Measurements from ENCODE around the gene SMG6. TPM values are rescaled to one million over a fixed set of nuclear protein-coding genes. Genes with fewer than 3 reads are reported as not detected.

SMG6 gene
- total and polyA plus RNA-seq, 2 of the 13 experiments (the other 11 are each of a cell fraction or from before 2014, with no cell fraction given) = 4.6 to 14.6 TPM

DNA sequence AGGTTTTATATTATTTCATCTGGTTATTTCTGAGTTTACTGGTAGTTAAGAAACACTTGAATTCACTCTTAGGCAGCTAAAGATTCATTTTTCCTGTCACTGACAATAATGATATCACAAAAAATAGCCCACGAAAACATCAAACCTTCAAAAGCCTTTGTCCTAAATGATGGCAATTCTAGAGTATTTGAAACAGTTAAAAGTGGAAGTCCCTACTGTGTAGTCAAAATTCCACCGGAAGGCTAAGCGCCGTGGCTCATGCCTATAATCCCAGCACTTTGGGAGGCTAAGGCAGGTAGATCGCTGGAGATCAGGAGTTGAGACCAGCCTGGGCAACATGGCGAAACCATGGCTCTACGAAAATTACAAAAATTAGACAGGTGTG is 145.2 kb downstream of the SMG6 start:
- 94% methylated on average over 7 of the region's 7 CpGs for whole genome bisulfite sequencing (ENCODE audit: low lambda C conversion rate)
- DNase-seq (ENCODE audit: low spot score) = no peak
- Histone ChIP-seq H3K4me3 (replicated peaks in 1 of 3; ENCODE audit: insufficient read depth in 1 of 3, low read depth in 2 of 3, low read length in 3 of 3) (no peak overlapping the region), H3K9me3 (ENCODE audit: low read length) (no peaks in the 10 kb centered on the region), H3K9ac (ENCODE audit: insufficient read depth, low read depth, low read length) (no peak overlapping the region), H3K4me2 (ENCODE audit: low read depth, low read length) (no peak overlapping the region), H3K36me3 (replicated peaks in 1 of 2; ENCODE audit: control insufficient read depth in 1 of 2, insufficient read depth in 2 of 2, low read length in 2 of 2) (peaks cover 4 to 14% of the 10 kb centered on the region in 2 experiments; a peak in 3 of 5 replicates), H3K27ac (ENCODE audit: extremely low read length, insufficient read depth, low read length) (peak overlapping the region; percentile 2), H3K27me3 (ENCODE audit: control insufficient read depth in 1 of 2, insufficient read depth in 2 of 2, low read length in 2 of 2) (no peaks in the 10 kb centered on the region), H4K20me1 (ENCODE audit: insufficient read depth, low read length) (no peaks in the 10 kb centered on the region), H2AFZ (ENCODE audit: low read length) (no peak overlapping the region), H3K4me1 (ENCODE audit: insufficient read depth, low read length) (peaks cover 18% of the 10 kb centered on the region), H3K79me2 (ENCODE audit: insufficient read depth, low read length) (no peaks in the 10 kb centered on the region)
- CTCF ChIA-PET (ENCODE audit: low intra/inter-chr PET ratio, low total read pairs) = no interaction called here
- in situ Hi-C loops (cut with HindIII; ENCODE audit: extremely low pct_ligation_motif_present, low pct_unique_long_range_greater_than_20kb) (no loop called here), intact Hi-C loops (cut with micrococcal nuclease; ENCODE audit: unreplicated experiment) (loop anchor here (5.0 kb wide), 1 partner anchor 61 kb away; no protein-coding TSS in a partner anchor)
- POLR2A ChIA-PET = no interaction called here
- no peak for FAIRE-seq
- no TSS peak for BruUV-seq (replicated peaks)
- ATAC-seq = no peak
- TF ChIP-seq, protein P1, sequence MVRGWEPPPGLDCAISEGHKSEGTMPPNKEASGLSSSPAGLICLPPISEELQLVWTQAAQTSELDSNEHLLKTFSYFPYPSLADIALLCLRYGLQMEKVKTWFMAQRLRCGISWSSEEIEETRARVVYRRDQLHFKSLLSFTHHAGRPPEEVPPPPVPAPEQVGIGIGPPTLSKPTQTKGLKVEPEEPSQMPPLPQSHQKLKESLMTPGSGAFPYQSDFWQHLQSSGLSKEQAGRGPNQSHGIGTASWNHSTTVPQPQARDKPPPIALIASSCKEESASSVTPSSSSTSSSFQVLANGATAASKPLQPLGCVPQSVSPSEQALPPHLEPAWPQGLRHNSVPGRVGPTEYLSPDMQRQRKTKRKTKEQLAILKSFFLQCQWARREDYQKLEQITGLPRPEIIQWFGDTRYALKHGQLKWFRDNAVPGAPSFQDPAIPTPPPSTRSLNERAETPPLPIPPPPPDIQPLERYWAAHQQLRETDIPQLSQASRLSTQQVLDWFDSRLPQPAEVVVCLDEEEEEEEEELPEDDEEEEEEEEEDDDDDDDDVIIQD (CRISPR knock-in tag; IDR thresholded peaks at IDR 0.05; ENCODE audit: low read depth) = 0 out of 2 replicates have a peak, but pooled peaks have one; percentile 2
- TF ChIP-seq HOXA9 (CRISPR knock-in tag; IDR thresholded peaks at IDR 0.05; ENCODE audit: borderline replicate concordance) = no peak

DNA sequence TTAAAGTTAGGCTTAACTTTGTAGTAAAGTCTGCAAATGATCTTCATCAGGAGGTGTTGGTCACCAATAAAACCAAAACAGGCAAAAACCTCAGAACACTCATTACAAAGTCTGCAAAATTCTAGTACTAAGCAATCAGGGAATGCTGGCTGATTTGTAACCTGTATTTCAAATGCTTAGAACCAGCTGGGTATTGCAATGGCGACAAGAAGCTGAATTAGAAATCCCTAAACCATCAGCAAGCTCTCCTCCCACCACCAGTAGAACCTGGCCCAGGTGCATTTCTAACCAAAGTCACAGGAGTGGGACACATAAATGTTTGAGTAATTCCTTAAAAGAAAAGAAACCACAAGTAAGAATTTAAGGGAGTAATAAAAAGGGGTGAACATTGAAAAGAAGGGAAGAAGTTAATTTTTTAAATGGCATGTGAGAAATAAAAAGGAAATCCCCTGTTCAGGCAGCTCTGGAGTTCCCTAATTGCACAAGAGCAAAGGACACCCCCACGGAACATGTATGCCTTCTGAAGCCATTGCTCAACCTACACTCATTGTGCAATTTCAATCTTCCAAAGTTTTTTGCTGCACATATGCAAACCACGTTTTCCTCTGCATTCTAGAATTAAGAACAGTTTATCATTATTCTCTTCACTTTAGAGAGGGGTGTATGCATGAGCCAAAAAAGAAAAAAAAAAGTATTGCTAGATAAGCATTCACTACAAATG is 145.8 kb downstream of the SMG6 start:
- Histone ChIP-seq H4K20me1 (ENCODE audit: insufficient read depth, low read length) (no peaks in the 10 kb centered on the region), H3K79me2 (ENCODE audit: insufficient read depth, low read length) (no peaks in the 10 kb centered on the region), H2AFZ (ENCODE audit: low read length) (no peak overlapping the region), H3K27me3 (ENCODE audit: control insufficient read depth in 1 of 2, insufficient read depth in 2 of 2, low read length in 2 of 2) (no peaks in the 10 kb centered on the region), H3K4me2 (ENCODE audit: low read depth, low read length) (no peak overlapping the region), H3K36me3 (replicated peaks in 1 of 2; ENCODE audit: control insufficient read depth in 1 of 2, insufficient read depth in 2 of 2, low read length in 2 of 2) (peaks cover 4 to 15% of the 10 kb centered on the region in 2 experiments; a peak in 3 of 5 replicates), H3K4me1 (ENCODE audit: insufficient read depth, low read length) (peaks cover 18% of the 10 kb centered on the region), H3K9ac (ENCODE audit: insufficient read depth, low read depth, low read length) (no peak overlapping the region), H3K27ac (ENCODE audit: extremely low read length, insufficient read depth, low read length) (peak overlapping the region; percentile 15), H3K9me3 (ENCODE audit: low read length) (no peaks in the 10 kb centered on the region), H3K4me3 (replicated peaks in 1 of 3; ENCODE audit: insufficient read depth in 1 of 3, low read depth in 2 of 3, low read length in 3 of 3) (no peak overlapping the region)
- POLR2A ChIA-PET = no interaction called here
- BruUV-seq (replicated peaks) = no TSS peak
- peak; percentile 70 for FAIRE-seq
- in situ Hi-C loops (cut with HindIII; ENCODE audit: extremely low pct_ligation_motif_present, low pct_unique_long_range_greater_than_20kb) = no loop called here
- intact Hi-C loops (cut with micrococcal nuclease; ENCODE audit: unreplicated experiment) = loop anchor here (5.0 kb wide), 1 partner anchor 61 kb away; no protein-coding TSS in a partner anchor
- ATAC-seq = peak; percentile 66
- WGBS (ENCODE audit: low lambda C conversion rate) = 17% methylated on average over 3 of the region's 3 CpGs
- CTCF ChIA-PET (ENCODE audit: low intra/inter-chr PET ratio, low total read pairs) = no interaction called here
- peak; percentile 70 for DNase-seq (ENCODE audit: low spot score)
- TF ChIP-seq ELF3 (CRISPR knock-in tag; IDR thresholded peaks at IDR 0.05) = peak; percentile 49; the same call in 1 of the 2 replicates
- TF ChIP-seq, protein P2, sequence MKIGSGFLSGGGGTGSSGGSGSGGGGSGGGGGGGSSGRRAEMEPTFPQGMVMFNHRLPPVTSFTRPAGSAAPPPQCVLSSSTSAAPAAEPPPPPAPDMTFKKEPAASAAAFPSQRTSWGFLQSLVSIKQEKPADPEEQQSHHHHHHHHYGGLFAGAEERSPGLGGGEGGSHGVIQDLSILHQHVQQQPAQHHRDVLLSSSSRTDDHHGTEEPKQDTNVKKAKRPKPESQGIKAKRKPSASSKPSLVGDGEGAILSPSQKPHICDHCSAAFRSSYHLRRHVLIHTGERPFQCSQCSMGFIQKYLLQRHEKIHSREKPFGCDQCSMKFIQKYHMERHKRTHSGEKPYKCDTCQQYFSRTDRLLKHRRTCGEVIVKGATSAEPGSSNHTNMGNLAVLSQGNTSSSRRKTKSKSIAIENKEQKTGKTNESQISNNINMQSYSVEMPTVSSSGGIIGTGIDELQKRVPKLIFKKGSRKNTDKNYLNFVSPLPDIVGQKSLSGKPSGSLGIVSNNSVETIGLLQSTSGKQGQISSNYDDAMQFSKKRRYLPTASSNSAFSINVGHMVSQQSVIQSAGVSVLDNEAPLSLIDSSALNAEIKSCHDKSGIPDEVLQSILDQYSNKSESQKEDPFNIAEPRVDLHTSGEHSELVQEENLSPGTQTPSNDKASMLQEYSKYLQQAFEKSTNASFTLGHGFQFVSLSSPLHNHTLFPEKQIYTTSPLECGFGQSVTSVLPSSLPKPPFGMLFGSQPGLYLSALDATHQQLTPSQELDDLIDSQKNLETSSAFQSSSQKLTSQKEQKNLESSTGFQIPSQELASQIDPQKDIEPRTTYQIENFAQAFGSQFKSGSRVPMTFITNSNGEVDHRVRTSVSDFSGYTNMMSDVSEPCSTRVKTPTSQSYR (CRISPR knock-in tag; IDR thresholded peaks at IDR 0.05; ENCODE audit: borderline replicate concordance) = peak; percentile 72; the same call in 1 of the 2 replicates
- TF ChIP-seq HOXA3 (CRISPR knock-in tag; IDR thresholded peaks at IDR 0.05) = peak; percentile 53; the same call in 1 of the 2 replicates
- TF ChIP-seq POGZ (CRISPR knock-in tag; IDR thresholded peaks at IDR 0.05) = peak; percentile 29; the same call in 1 of the 2 replicates
- no peak for TF ChIP-seq ZMYM2 (CRISPR knock-in tag; IDR thresholded peaks at IDR 0.05)
- TF ChIP-seq FOXP1 (IDR thresholded peaks at IDR 0.05) = no peak
- no peak; the same call in 1 of the 2 replicates for TF ChIP-seq FOXP1 (CRISPR knock-in tag; IDR thresholded peaks at IDR 0.05)
- TF ChIP-seq ZNF776 (CRISPR knock-in tag; IDR thresholded peaks at IDR 0.05) = no peak
- TF ChIP-seq ZFAT (CRISPR knock-in tag; conservative IDR thresholded peaks at IDR 0.05) = no peak
- no peak for TF ChIP-seq ZNF10 (CRISPR knock-in tag; IDR thresholded peaks at IDR 0.05; ENCODE audit: borderline replicate concordance, low read depth)
- TF ChIP-seq RFXAP (CRISPR knock-in tag; IDR thresholded peaks at IDR 0.05; ENCODE audit: borderline replicate concordance) = no peak
- TF ChIP-seq HOXA7 (CRISPR knock-in tag; IDR thresholded peaks at IDR 0.05) = no peak
- peak; percentile 99 for TF ChIP-seq CEBPB (IDR thresholded peaks at IDR 0.05; ENCODE audit: borderline replicate concordance, low read depth, low read length)

Measured in HepG2 (cell line).